Thyroid gland (tissue), 4 donors: ENCODE results near the gene DHX58.

Source experiments
- POLR2A ChIP-seq, 2 donors: fragments of 450-650 bp; IDR thresholded peaks; one replicate each; pipeline ENCODE4 v1.6.1; 2017; ENCODE audit warnings: antibody characterized with exemption in 2 of 2, mild to moderate bottlenecking in 2 of 2, moderate library complexity in 1 of 2
- TF ChIP-seq, protein P1 (sequence below), 6 experiments: fragments of 200-600 bp in 3 of 6; fragments of 450-650 bp in 3 of 6; sonication (generic) in 3 of 6; IDR thresholded peaks; one replicate each; pipeline ENCODE4 v1.5.1; 2016 to 2019; ENCODE audit warnings: antibody characterized with exemption in 6 of 6, mild to moderate bottlenecking in 2 of 6, inconsistent platforms in 1 of 6, moderate library complexity in 1 of 6

DNA sequence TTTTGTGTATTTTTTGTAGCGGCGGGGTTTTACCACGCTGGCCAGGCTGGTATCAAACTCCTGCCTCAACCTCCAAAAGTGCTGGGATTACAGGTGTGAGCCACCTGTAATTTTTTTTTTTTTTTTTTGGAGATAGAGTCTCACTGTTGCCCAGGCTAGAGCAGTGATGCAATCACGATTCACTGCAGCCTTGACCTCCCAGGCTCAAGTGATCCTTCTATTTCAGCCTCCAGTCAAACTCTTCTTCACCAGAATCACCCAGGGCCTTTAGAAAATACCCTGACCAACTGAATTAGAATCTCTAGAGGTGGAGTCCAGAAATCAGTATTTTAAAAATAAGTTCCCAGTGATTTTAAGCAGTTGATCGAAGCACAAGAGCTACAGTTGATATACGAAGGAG, 22.6 kb upstream of the DHX58 start:
- TF ChIP-seq, protein P1, sequence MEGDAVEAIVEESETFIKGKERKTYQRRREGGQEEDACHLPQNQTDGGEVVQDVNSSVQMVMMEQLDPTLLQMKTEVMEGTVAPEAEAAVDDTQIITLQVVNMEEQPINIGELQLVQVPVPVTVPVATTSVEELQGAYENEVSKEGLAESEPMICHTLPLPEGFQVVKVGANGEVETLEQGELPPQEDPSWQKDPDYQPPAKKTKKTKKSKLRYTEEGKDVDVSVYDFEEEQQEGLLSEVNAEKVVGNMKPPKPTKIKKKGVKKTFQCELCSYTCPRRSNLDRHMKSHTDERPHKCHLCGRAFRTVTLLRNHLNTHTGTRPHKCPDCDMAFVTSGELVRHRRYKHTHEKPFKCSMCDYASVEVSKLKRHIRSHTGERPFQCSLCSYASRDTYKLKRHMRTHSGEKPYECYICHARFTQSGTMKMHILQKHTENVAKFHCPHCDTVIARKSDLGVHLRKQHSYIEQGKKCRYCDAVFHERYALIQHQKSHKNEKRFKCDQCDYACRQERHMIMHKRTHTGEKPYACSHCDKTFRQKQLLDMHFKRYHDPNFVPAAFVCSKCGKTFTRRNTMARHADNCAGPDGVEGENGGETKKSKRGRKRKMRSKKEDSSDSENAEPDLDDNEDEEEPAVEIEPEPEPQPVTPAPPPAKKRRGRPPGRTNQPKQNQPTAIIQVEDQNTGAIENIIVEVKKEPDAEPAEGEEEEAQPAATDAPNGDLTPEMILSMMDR (IDR thresholded peaks at IDR 0.05) = no peak
- no peak for TF ChIP-seq POLR2A (IDR thresholded peaks at IDR 0.05)
